ENCODE measurements around the gene LETMD1. TPM values are rescaled to one million over a fixed set of nuclear protein-coding genes. Genes with fewer than 3 reads are reported as not detected.
"Not testable (repeated sequence)": the region's sequence is repeated elsewhere in the genome, so short reads cannot be mapped to it uniquely, and the experiment has no call there.

LETMD1 gene
- total RNA-seq, 4 donors from 2014 or later: 62.9 to 106 (median 86.7) TPM

DNA sequence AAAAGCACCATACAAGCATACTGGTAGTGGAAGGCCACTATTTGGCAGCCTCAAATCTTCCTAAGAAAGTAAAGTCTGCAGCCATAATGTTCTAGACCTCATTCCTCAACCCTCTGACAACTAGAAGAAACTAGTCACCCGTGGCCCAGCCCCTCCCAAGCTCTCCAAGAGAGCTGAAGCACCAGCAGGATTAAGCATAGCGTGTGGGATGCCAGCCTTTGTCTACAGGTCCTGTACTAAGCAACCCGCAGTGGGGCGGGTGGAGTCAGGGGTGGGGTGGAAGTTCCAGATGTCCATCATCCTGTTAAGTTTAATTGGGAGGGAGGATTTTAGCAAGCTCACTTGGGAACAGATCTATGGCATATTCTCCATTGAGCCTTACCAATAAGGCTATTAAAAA, 36.2 kb upstream of the LETMD1 start:
- Histone ChIP-seq H3K9me3 (no peaks in the 10 kb centered on the region), H3K4me3 (replicated peaks in 1 of 3) (no peak overlapping the region), H3K27me3 (no peaks in the 10 kb centered on the region), H3K4me1 (peaks cover 51 to 67% of the 10 kb centered on the region in 2 donors), H3K36me3 (peaks cover 0 to 4% of the 10 kb centered on the region in 2 donors), H3K27ac (peak overlapping the region; percentile 57 to 85 (median 82))
- TF ChIP-seq POLR2A (IDR thresholded peaks at IDR 0.05): peak in 1 of 2 donors; percentile 37
- TF ChIP-seq, protein P1, sequence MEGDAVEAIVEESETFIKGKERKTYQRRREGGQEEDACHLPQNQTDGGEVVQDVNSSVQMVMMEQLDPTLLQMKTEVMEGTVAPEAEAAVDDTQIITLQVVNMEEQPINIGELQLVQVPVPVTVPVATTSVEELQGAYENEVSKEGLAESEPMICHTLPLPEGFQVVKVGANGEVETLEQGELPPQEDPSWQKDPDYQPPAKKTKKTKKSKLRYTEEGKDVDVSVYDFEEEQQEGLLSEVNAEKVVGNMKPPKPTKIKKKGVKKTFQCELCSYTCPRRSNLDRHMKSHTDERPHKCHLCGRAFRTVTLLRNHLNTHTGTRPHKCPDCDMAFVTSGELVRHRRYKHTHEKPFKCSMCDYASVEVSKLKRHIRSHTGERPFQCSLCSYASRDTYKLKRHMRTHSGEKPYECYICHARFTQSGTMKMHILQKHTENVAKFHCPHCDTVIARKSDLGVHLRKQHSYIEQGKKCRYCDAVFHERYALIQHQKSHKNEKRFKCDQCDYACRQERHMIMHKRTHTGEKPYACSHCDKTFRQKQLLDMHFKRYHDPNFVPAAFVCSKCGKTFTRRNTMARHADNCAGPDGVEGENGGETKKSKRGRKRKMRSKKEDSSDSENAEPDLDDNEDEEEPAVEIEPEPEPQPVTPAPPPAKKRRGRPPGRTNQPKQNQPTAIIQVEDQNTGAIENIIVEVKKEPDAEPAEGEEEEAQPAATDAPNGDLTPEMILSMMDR (IDR thresholded peaks at IDR 0.05): no peak
- 26 to 41% methylated on average over 4 of the region's 4 CpGs for WGBS, 2 donors
- DNase-seq: peak; percentile 95
- intact Hi-C loops (cut with DNase I): no loop called here

DNA sequence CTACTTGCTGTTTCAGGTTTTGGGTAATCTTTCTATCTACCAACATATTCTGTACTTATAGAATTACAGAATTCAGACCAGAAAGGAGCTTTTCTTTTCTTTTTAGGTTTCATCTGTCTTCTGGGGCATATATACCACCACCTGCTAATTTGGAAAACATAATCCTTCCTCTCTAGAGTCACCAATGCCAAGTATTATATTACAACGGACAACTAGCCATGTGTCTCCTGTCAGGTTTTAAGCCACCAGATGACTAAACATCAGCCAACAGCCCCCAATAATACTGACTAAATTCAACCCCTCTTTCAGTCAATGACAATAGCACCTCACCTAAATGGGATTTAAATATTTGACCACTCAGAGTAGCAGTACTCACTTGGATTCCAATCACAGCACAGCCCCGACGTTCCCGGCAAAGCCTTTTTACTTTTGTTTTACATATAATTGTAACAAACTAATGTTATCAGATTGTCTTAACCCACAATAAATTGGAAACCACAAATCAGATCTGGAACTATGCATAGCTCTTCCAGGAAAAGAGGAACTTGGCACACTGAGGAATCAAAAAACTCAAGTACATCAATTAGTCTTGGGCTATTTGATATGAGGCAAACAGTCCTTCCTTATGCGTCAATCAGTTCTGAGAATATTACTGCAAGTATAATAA, 35.4 kb upstream of the LETMD1 start:
- Histone ChIP-seq H3K27ac (peak overlapping the region; percentile 57 to 85 (median 82)), H3K4me3 (replicated peaks in 1 of 3) (no peak overlapping the region), H3K4me1 (peaks cover 51 to 60% of the 10 kb centered on the region in 2 donors), H3K27me3 (no peaks in the 10 kb centered on the region), H3K9me3 (no peaks in the 10 kb centered on the region), H3K36me3 (no peaks in the 10 kb centered on the region)
- intact Hi-C loops (cut with DNase I): no loop called here
- 77 to 85% methylated on average over 5 of the region's 5 CpGs for WGBS, 2 donors
- TF ChIP-seq POLR2A (IDR thresholded peaks at IDR 0.05): no peak
- TF ChIP-seq, protein P1 (IDR thresholded peaks at IDR 0.05): no peak
- DNase-seq: no peak

DNA sequence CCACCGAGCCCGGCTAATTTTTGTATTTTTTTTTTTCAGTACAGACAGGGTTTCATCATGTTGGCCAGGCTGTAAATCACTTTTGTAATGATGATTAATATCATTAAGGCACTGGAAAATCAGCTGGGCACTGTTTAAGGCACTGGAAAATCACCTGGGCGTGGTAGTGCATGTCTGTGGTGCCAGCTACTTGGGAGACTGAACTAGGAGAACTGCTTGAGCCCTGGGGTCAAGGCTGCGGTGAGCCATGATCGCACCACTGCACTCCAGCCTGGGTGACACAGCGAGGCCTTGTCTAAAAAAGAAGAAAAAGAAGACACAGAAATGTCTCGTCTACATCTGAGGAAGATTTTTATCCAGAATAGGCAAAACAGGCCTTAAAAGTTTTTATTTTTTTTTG, 34.7 kb upstream of the LETMD1 start:
- Histone ChIP-seq H3K27ac (peak overlapping the region; percentile 37 to 85 (median 82)), H3K36me3 (no peaks in the 10 kb centered on the region), H3K9me3 (no peaks in the 10 kb centered on the region), H3K27me3 (no peaks in the 10 kb centered on the region), H3K4me3 (replicated peaks in 1 of 3) (no peak overlapping the region), H3K4me1 (peaks cover 50 to 52% of the 10 kb centered on the region in 2 donors)
- no peak for TF ChIP-seq POLR2A (IDR thresholded peaks at IDR 0.05)
- TF ChIP-seq, protein P1 (IDR thresholded peaks at IDR 0.05): no peak
- WGBS, 2 donors: 83 to 89% methylated on average over 7 of the region's 7 CpGs
- peak; percentile 17 to 30 for DNase-seq
- intact Hi-C loops (cut with DNase I): no loop called here

DNA sequence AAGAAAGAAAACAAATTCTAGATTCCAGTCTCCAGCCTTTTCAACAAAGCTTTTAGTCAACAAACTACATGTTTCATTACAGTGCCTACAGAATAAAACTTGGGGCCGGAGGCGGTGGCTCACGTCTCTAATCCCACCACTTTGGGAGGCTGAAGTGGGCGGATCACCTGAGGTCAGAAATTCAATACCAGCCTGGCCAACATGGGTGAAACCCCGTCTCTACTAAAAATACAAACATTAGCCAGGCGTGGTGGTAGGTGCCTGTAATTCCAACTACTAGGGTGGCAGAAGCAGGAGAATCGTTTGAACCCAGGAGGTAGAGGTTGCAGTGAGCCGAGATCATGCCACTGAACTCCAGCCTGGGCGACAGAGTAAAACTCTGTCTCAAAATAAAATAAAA, 33.7 kb upstream of the LETMD1 start:
- peaks cover 41 to 43% of the 10 kb centered on the region in 2 donors for H3K4me1 ChIP-seq
- 74 to 79% methylated on average over 9 of the region's 9 CpGs for WGBS, 2 donors
- not testable (repeated sequence) for H3K27me3 ChIP-seq

DNA sequence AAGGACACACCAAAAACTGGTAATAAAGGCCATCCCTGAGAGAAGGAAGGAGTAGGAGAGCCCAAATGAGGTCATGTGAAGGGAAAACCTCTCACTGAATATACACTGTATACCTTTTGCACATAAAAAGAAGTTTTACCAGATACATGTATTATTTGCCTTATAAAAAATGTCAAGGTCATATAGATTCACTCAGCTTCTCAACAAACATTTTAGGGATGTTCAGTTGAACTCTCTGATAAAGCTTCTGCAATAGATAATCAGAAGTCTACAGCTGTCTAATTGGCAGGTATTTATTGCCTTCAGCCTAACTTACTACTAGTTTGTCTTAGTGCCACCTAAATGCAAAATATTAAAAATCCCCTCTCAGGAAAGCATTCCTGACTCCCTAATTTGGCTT, 30.7 kb upstream of the LETMD1 start:
- DNase-seq: no peak
- Histone ChIP-seq H3K27ac (no peak overlapping the region), H3K4me3 (replicated peaks in 1 of 3) (no peak overlapping the region), H3K9me3 (no peaks in the 10 kb centered on the region), H3K27me3 (no peaks in the 10 kb centered on the region), H3K36me3 (no peaks in the 10 kb centered on the region), H3K4me1 (peaks cover 23 to 32% of the 10 kb centered on the region in 2 donors)
- intact Hi-C loops (cut with DNase I): no loop called here
- TF ChIP-seq, protein P1 (IDR thresholded peaks at IDR 0.05): no peak
- TF ChIP-seq POLR2A (IDR thresholded peaks at IDR 0.05): no peak

More for the DNA sequence above, 33.7 kb upstream of the LETMD1 start:
- H3K9me3 ChIP-seq; H3K4me3 ChIP-seq (replicated peaks in 1 of 3); H3K36me3 ChIP-seq; intact Hi-C loops (cut with DNase I); DNase-seq: not testable (repeated sequence)
- H3K27ac ChIP-seq: peak overlapping the region in 1 of 3 donors; percentile 21

Data from thyroid gland (tissue), 4 donors.